ENCODE results near the gene ERC2.
A peak's percentile ranks its signal among the peaks of the same experiment; 100 is the strongest.

The ERC2 gene

DNA sequence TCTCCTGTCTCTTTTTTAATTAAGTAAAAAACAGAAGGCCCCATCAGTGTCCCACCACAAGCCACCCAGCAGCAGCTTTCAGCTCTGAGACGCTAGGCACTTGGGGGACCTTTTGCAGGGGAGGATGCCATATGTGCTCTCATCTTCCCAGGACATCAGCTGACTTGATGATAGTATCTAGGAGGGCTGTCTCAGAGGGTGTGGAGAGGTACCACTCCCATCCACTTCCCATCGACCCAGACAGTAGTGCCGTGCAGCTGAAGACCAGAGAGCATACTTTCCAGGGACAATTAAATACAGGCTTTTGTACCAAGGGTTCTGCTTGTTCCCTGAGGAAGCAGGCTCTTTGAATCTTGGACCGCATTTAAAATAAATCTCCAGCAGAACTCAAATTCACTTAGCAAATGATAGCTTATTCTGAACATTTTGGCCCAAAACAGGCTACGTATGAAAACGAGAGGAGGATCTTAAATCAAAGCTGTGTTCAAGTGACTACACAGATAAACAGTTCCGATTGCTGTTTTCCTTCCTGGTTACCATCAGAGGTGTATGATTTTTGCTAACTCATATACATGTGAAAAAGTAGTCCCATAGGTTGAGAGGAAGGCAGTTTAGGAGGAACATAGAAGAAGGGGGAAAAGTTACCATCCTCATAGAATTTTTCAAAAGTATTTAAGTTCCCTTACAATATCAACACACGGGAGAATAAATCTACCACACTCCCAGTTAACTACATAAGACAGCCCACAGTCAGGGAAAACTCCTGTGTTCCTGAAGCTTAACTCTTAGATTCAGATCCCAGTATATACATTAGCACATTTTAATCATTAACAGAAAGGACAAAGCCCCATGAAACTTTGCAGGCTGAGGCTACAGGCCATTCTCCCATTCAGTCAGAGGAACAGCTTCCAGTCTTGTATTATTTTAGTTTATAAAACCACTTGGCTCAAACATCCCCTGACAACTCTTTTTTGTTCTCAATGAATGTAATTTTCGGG lies 990.7 kb downstream of the ERC2 start:
- TF ChIP-seq, protein P1, sequence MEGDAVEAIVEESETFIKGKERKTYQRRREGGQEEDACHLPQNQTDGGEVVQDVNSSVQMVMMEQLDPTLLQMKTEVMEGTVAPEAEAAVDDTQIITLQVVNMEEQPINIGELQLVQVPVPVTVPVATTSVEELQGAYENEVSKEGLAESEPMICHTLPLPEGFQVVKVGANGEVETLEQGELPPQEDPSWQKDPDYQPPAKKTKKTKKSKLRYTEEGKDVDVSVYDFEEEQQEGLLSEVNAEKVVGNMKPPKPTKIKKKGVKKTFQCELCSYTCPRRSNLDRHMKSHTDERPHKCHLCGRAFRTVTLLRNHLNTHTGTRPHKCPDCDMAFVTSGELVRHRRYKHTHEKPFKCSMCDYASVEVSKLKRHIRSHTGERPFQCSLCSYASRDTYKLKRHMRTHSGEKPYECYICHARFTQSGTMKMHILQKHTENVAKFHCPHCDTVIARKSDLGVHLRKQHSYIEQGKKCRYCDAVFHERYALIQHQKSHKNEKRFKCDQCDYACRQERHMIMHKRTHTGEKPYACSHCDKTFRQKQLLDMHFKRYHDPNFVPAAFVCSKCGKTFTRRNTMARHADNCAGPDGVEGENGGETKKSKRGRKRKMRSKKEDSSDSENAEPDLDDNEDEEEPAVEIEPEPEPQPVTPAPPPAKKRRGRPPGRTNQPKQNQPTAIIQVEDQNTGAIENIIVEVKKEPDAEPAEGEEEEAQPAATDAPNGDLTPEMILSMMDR (conservative IDR thresholded peaks at IDR 0.05; ENCODE audit: low read length) = no peak
- peak overlapping the region; percentile 98 for H3K4me3 ChIP-seq (ENCODE audit: low read length)
- no peak for DNase-seq (ENCODE audit: low read depth)

DNA sequence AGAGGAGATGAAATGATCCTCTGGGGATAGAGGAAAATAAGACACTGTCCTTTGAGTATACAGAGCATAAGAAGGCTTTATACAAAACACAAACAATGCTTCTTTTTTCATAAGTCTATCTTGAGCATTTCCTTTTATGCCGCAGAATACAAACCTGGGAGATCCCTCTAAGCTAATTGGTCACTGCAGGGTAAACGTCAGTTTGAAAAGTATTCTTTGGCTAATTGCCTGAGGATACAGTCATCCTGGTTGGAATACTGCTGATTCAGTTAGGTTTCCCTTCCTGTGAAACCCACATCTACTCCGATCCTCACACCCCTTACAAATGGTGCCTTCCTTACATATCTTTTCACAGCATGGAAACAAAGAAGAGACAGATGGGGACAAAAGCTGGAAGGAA lies 991.8 kb downstream of the ERC2 start:
- TF ChIP-seq, protein P1 (conservative IDR thresholded peaks at IDR 0.05; ENCODE audit: low read length) = no peak
- H3K4me3 ChIP-seq (ENCODE audit: low read length) = peak overlapping the region; percentile 98; the same call in 1 of the 2 replicates
- DNase-seq (ENCODE audit: low read depth) = peak; percentile 75

DNA sequence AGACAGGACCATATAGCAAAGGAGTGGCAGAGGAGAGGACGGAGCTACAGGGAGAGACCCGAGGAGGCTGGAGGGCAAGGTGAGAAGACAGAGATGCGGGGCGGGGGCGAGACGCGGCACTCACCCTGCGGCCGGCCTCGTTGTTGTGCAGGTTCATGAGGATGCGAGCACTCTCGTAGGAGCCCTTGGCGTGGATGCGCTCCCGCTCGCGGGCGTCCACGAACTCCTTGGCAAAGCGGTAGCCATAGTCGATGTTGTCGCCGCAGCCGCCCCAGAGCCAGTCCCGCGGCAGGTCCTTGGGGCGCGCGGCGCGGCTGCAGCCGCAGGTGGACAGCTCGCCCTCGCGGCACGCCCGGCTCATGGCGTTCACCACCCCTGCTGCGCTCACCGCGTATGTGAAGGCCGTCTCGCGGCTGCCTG lies 994.0 kb downstream of the ERC2 start:
- DNase-seq (ENCODE audit: low read depth) = no peak
- no peak overlapping the region for H3K4me3 ChIP-seq (ENCODE audit: low read length)

DNA sequence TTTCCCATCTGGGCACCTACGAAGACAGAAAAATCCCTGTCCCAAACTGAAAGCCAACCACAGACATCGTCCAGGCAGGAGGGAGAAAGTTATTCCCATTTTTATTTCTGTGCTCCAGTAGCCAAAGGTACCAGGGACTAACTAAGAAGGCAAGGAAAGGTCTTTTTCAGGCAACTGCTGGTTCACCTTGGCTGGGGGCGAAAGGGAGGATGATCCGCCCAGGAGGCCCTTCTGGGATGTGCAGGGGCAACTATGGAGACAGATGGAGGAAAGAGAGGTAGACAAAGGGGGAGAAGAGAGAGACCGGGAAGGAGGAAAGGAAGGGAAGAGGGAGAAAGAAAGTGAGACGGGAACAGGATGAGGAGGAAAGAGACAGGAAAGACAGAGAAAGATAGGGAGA lies 994.5 kb downstream of the ERC2 start:
- TF ChIP-seq, protein P1 (conservative IDR thresholded peaks at IDR 0.05; ENCODE audit: low read length) = no peak
- no peak for DNase-seq (ENCODE audit: low read depth)
- H3K4me3 ChIP-seq (ENCODE audit: low read length) = no peak overlapping the region

More for the DNA sequence above, 994.0 kb downstream of the ERC2 start:
- TF ChIP-seq, protein P1 (conservative IDR thresholded peaks at IDR 0.05; ENCODE audit: low read length) = no peak

DNA sequence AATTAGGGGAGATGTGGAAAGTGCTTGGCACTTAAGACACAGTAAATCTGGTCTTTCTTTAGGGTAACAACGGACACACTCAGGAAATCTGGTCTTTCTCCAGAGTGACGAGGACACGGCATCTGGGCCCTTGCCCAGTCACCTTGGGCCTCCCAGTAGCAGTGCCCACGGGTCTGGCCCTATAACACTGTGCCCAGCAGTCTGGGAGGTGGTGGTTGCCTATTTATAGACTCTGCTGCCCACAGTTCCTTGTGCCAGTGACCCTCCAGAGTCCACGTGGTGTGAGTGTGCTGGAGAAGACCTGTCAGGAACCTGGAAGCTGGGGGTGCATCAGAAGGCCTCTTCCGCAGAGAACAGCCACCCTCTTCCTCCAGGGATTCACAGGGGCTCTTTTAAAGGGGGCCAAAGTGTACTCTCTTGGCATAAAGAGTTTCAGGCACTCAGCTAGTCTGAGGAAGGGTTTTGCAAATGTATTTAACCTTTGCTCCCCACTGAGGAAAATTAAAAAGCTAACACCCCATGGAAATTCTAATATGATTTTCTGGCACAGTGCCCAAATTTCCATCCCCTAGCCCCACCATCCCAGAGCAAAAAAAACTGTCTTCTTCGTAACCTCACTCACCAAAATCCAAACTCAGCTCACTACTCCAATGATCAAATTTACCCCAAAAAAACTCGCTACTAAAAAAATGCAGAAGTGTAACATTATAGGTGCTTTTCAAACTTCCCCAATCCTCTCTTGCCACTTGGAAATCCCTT lies 996.6 kb downstream of the ERC2 start:
- DNase-seq (ENCODE audit: low read depth) = no peak
- H3K4me3 ChIP-seq (ENCODE audit: low read length) = no peak overlapping the region
- TF ChIP-seq, protein P1 (conservative IDR thresholded peaks at IDR 0.05; ENCODE audit: low read length) = no peak

DNA sequence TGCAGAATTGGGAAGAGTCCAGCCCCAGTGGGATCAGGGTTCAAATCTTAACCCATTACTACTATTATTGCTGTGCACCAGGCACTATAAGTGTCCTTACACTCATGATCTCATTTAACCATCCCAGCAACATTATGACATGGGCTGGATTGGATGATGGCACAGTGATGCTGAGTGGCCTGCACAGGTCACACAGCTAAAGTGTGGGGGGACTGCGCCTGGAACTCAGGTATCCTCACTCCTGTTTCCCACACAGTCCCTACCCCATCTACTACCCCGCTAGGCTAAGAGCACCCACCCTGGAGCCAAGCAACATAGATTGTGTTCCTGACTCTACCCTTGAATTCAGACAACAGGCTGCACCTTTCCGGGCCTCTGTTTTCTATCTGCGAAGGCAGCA lies 997.2 kb downstream of the ERC2 start:
- no peak for DNase-seq (ENCODE audit: low read depth)
- H3K4me3 ChIP-seq (ENCODE audit: low read length) = no peak overlapping the region
- TF ChIP-seq, protein P1 (conservative IDR thresholded peaks at IDR 0.05; ENCODE audit: low read length) = no peak
